SK-N-SH (cell line): ENCODE data around the gene HSD11B2. TPM values are rescaled to one million over a fixed set of nuclear protein-coding genes. Genes with fewer than 3 reads are reported as not detected.

ENCODE experiments used
- CTCF ChIA-PET: fragments of 300-600, 350-600 bp; formaldehyde crosslinking; extraction: SDS; loops from one replicate; lab custom pipeline; 2021; lab: Yijun Ruan, JAX
- POLR2A ChIA-PET: fragments of 350-600 bp; sonication (Branson Sonifier 250); formaldehyde crosslinking; extraction: SDS; loops from one replicate; lab custom pipeline; 2020; ENCODE audit warnings: antibody characterized with exemption, inconsistent platforms; lab: Yijun Ruan, JAX
- DNase-seq: peaks from one replicate; pipeline ENCODE4 v3.0.0; 2012
- H2AFZ ChIP-seq: fragments of 200-600 bp; sonication (generic); 2 replicates; pipeline ENCODE4 v1.8.1; 2016; ENCODE audit warnings: antibody characterized with exemption, mild to moderate bottlenecking, low read depth
- H3F3A ChIP-seq: fragments of 200-600 bp; sonication (generic); replicated peaks from 2 replicates; pipeline ENCODE3; 2016; ENCODE audit warnings: antibody characterized with exemption, mild to moderate bottlenecking; ENCODE audit not compliant: insufficient read depth
- H3K27ac ChIP-seq, 2 experiments: fragments of 200-500 bp in 1 of 2; fragments of 200-600 bp in 1 of 2; sonication (Bioruptor generic) in 1 of 2; sonication (generic), shearing (Covaris generic) in 1 of 2; 2 replicates each; pipeline versions ENCODE4 v1.5.1 to v1.6.1; 2014 to 2016; ENCODE audit warnings: low read depth in 2 of 2, inconsistent platforms in 1 of 2, low read length in 1 of 2, mild to moderate bottlenecking in 1 of 2, mixed read lengths in 1 of 2
- H3K27me3 ChIP-seq: fragments of 200-600 bp; sonication (generic), shearing (Covaris generic); 2 replicates; pipeline ENCODE4 v1.6.1; 2016; ENCODE audit warnings: mixed run types; ENCODE audit not compliant: insufficient read depth
- H3K36me3 ChIP-seq, 2 experiments: fragments of 200-500 bp in 1 of 2; fragments of 200-600 bp in 1 of 2; sonication (Bioruptor generic) in 1 of 2; sonication (generic) in 1 of 2; replicated peaks in 1 of 2; 2 replicates each; pipeline versions ENCODE3 to v1.5.1; 2014 to 2016; ENCODE audit warnings: low read length in 1 of 2, mild to moderate bottlenecking in 1 of 2; ENCODE audit not compliant: insufficient read depth in 2 of 2, control insufficient read depth in 1 of 2
- H3K4me1 ChIP-seq, 2 experiments: fragments of 200-500 bp in 1 of 2; fragments of 200-600 bp in 1 of 2; sonication (Bioruptor generic) in 1 of 2; sonication (generic), shearing (Covaris generic) in 1 of 2; 2 replicates each; pipeline versions ENCODE4 v1.5.1 to v1.6.1; 2014 to 2016; ENCODE audit warnings: low read depth in 1 of 2, low read length in 1 of 2, mixed run types in 1 of 2; ENCODE audit not compliant: insufficient read depth in 2 of 2, control insufficient read depth in 1 of 2
- H3K4me2 ChIP-seq: fragments of 200-600 bp; sonication (generic), shearing (Covaris generic); 2 replicates; pipeline ENCODE4 v1.6.1; 2017; ENCODE audit warnings: mixed run types
- H3K4me3 ChIP-seq, 2 experiments: fragments of 200-500 bp in 1 of 2; fragments of 200-600 bp in 1 of 2; sonication (Bioruptor generic) in 1 of 2; sonication (generic), shearing (Covaris generic) in 1 of 2; 2 replicates each; pipeline versions ENCODE4 v1.5.1 to v1.8.1; 2014 to 2016; ENCODE audit warnings: low read depth in 2 of 2, inconsistent platforms in 1 of 2, low read length in 1 of 2, mild to moderate bottlenecking in 1 of 2, mixed read lengths in 1 of 2, moderate library complexity in 1 of 2
- H3K79me2 ChIP-seq: fragments of 200-600 bp; sonication (generic); 2 replicates; pipeline ENCODE4 v1.8.1; 2017; ENCODE audit warnings: mild to moderate bottlenecking; ENCODE audit not compliant: insufficient read depth
- H3K9ac ChIP-seq: fragments of 200-600 bp; sonication (generic); 2 replicates; pipeline ENCODE4 v1.6.1; 2017; ENCODE audit warnings: mixed run types
- H3K9me2 ChIP-seq: fragments of 200-600 bp; sonication (generic); 2 replicates; pipeline ENCODE4 v1.6.1; 2017; ENCODE audit warnings: mixed run types
- H3K9me3 ChIP-seq: fragments of 200-600 bp; sonication (generic); 2 replicates; pipeline ENCODE4 v1.6.1; 2017; ENCODE audit warnings: mixed run types, mild to moderate bottlenecking, moderate library complexity
- H4K20me1 ChIP-seq: fragments of 200-600 bp; sonication (generic); 2 replicates; pipeline ENCODE4 v1.6.1; 2017; ENCODE audit warnings: mild to moderate bottlenecking, mixed run types; ENCODE audit not compliant: insufficient read depth
- EZH2phosphoT487 ChIP-seq: fragments of 200-600 bp; sonication (generic); IDR thresholded peaks from 2 replicates; pipeline ENCODE4 v1.6.1; 2017; ENCODE audit warnings: low read depth, mixed run types, mild to moderate bottlenecking, antibody characterized with exemption, moderate library complexity, borderline replicate concordance
- NFIC ChIP-seq: IDR thresholded peaks from 2 replicates; pipeline ENCODE4 v1.4.0; 2012; ENCODE audit warnings: borderline replicate concordance
- POLR2AphosphoS5 ChIP-seq: IDR thresholded peaks from 2 replicates; pipeline ENCODE4 v1.6.1; 2012; ENCODE audit warnings: low read depth, low read length
- RAD21 ChIP-seq: IDR thresholded peaks from 2 replicates; pipeline ENCODE4 v1.6.1; 2012; ENCODE audit warnings: mild to moderate bottlenecking, low read length
- RCOR1 ChIP-seq: fragments of 150-350 bp; IDR thresholded peaks from 2 replicates; pipeline ENCODE4 v1.6.1; 2017; ENCODE audit warnings: antibody characterized with exemption, low read length
- WGBS: methylation state at CpG from one replicate; pipeline ENCODE4 v1.1.6; 2017; ENCODE audit warnings: low lambda C conversion rate; 5-methylcytosine and 5-hydroxymethylcytosine counted together
- polyA plus RNA-seq, 3 experiments: library from polyadenylated mRNA; depleted of rRNA; stranded (reverse); fragments of >200 nt; gene quantifications; 2 replicates each; pipeline ENCODE4 v1.2.3, GENCODE V29; 2012
- TF ChIP-seq, protein P1 (sequence below): IDR thresholded peaks from 2 replicates; pipeline ENCODE4 v1.6.1; 2012; ENCODE audit warnings: mild to moderate bottlenecking, low read depth, low read length, moderate library complexity
- TF ChIP-seq, protein P2 (sequence below): IDR thresholded peaks from 2 replicates; pipeline ENCODE4 v1.4.0; 2012; ENCODE audit warnings: low read depth, borderline replicate concordance
- TF ChIP-seq, protein P3 (sequence below): IDR thresholded peaks from 2 replicates; pipeline ENCODE4 v1.4.0; 2012; ENCODE audit warnings: low read depth
- TF ChIP-seq, protein P4 (sequence below): fragments of 200-600 bp; sonication (generic); IDR thresholded peaks from 2 replicates; pipeline ENCODE4 v1.6.1; 2017; ENCODE audit warnings: antibody characterized with exemption, mild to moderate bottlenecking, moderate library complexity

The HSD11B2 gene
- polyA plus RNA-seq, 1 of the 3 experiments (the other 2 are of a cell fraction), result 0.23 TPM

DNA sequence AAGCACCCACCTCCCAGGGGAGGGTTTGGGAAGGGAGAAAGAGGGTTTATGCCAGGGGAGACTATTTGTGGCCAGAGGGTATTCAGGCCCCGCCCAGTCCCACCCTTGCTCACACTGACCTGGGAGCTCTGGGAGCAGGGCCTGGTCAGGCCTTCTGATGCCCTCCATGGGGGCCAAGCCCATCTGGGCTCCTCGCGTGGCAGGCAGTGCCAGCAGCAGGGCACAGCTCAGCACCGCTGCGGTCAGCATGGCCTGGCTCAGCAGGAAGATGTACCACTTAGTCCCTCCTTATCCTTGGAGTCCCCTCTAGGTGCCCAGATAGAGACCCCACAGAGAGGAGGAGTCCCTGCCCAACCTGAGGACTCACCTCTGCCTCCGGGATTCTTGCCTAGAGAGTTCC, 52.2 kb downstream of the HSD11B2 start, which contains the start of gene AGRP:
AGRP (minus strand) TSS at position 398 of the 400 bp plus-strand sequence; CDS start at position 249, 149 bp downstream.
- peaks cover 45% of the 10 kb centered on the region for H3K79me2 ChIP-seq
- peaks cover 6 to 19% of the 10 kb centered on the region in 2 experiments; a peak in 1 of 4 replicates for H3K4me1 ChIP-seq
- peaks cover 5% of the 10 kb centered on the region for H3F3A ChIP-seq
- H3K36me3 ChIP-seq, result peaks cover 0 to 3% of the 10 kb centered on the region in 2 experiments
- peaks cover 11% of the 10 kb centered on the region for H4K20me1 ChIP-seq
- peak within 1 kb of the TSS; percentile 80 to 100 for H3K4me3 ChIP-seq
- H3K9me3 ChIP-seq, result no peaks in the 10 kb centered on the region
- DNase-seq, result no peak
- CTCF ChIA-PET, result interaction anchor here (1.5 to 2.9 kb wide), 5 partner anchors 9 to 161 kb away, joined by 5 to 45 read pairs (median 18); partner anchors contain the start of gene CARMIL2
- WGBS, result 100% methylated on average over 2 of the region's 6 CpGs
- H3K9me2 ChIP-seq, result no peaks in the 10 kb centered on the region
- POLR2A ChIA-PET, result no interaction called here
- peak within 1 kb of the TSS in 1 of 2 experiments; percentile 91; a peak in 3 of 4 replicates for H3K27ac ChIP-seq
- TF ChIP-seq, protein P1, sequence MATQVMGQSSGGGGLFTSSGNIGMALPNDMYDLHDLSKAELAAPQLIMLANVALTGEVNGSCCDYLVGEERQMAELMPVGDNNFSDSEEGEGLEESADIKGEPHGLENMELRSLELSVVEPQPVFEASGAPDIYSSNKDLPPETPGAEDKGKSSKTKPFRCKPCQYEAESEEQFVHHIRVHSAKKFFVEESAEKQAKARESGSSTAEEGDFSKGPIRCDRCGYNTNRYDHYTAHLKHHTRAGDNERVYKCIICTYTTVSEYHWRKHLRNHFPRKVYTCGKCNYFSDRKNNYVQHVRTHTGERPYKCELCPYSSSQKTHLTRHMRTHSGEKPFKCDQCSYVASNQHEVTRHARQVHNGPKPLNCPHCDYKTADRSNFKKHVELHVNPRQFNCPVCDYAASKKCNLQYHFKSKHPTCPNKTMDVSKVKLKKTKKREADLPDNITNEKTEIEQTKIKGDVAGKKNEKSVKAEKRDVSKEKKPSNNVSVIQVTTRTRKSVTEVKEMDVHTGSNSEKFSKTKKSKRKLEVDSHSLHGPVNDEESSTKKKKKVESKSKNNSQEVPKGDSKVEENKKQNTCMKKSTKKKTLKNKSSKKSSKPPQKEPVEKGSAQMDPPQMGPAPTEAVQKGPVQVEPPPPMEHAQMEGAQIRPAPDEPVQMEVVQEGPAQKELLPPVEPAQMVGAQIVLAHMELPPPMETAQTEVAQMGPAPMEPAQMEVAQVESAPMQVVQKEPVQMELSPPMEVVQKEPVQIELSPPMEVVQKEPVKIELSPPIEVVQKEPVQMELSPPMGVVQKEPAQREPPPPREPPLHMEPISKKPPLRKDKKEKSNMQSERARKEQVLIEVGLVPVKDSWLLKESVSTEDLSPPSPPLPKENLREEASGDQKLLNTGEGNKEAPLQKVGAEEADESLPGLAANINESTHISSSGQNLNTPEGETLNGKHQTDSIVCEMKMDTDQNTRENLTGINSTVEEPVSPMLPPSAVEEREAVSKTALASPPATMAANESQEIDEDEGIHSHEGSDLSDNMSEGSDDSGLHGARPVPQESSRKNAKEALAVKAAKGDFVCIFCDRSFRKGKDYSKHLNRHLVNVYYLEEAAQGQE, result no peak
- TF ChIP-seq EZH2phosphoT487, result no peak
- TF ChIP-seq, protein P2, sequence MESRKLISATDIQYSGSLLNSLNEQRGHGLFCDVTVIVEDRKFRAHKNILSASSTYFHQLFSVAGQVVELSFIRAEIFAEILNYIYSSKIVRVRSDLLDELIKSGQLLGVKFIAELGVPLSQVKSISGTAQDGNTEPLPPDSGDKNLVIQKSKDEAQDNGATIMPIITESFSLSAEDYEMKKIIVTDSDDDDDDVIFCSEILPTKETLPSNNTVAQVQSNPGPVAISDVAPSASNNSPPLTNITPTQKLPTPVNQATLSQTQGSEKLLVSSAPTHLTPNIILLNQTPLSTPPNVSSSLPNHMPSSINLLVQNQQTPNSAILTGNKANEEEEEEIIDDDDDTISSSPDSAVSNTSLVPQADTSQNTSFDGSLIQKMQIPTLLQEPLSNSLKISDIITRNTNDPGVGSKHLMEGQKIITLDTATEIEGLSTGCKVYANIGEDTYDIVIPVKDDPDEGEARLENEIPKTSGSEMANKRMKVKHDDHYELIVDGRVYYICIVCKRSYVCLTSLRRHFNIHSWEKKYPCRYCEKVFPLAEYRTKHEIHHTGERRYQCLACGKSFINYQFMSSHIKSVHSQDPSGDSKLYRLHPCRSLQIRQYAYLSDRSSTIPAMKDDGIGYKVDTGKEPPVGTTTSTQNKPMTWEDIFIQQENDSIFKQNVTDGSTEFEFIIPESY, result no peak
- H3K27me3 ChIP-seq, result no peaks in the 10 kb centered on the region
- peak within 1 kb of the TSS; percentile 70 for H3K9ac ChIP-seq
- H2AFZ ChIP-seq, result peak within 1 kb of the TSS; percentile 91; the same call in 1 of the 2 replicates
- peak within 1 kb of the TSS; percentile 85 for H3K4me2 ChIP-seq

DNA sequence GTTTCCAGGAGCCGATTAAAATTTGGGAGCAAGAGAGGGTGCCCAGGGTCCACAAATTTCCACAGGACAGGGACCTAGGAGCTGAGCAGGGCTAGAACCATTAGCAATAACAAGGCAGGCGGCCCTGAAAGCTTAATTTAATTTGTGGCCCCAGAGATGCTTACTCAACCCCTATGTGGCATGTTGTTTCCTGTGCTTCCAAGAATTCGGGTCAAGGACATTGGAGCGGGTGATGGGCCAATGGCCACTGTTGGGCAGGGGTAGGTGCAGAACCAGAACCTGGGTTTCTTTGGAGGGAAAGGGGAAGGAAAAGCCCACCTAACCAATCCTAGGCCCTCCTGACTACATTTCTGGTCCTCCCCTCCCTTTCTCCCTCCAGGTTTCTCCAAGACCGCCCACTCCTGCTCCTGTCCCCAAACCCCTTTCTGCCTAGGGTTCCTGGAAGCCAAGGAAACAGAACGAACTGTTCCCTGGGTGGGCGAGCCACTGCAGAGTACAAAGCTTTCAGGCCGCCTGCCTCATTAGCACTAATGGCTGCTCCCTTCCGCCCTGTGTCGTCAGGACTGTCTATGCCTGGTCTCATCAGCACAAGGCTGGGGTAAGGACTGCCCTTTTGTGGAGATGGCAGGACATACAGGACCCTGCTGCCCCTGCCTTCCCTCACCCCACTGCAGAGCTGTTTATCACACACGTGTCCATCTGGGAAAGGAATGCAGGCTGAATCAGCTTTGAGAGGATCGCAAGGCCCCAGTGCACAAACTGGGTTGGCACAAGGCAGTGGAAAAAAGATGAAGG, 53.0 kb downstream of the HSD11B2 start:
- Histone ChIP-seq H3K27ac (no peak overlapping the region), H3F3A (peaks cover 5% of the 10 kb centered on the region), H3K9ac (no peak overlapping the region), H2AFZ (no peak overlapping the region), H4K20me1 (peaks cover 6% of the 10 kb centered on the region), H3K4me1 (peaks cover 6 to 19% of the 10 kb centered on the region in 2 experiments; a peak in 1 of 4 replicates), H3K4me3 (no peak overlapping the region), H3K9me3 (no peaks in the 10 kb centered on the region), H3K9me2 (no peaks in the 10 kb centered on the region), H3K4me2 (no peak overlapping the region), H3K79me2 (peaks cover 38% of the 10 kb centered on the region), H3K36me3 (peaks cover 0 to 3% of the 10 kb centered on the region in 2 experiments), H3K27me3 (no peaks in the 10 kb centered on the region)
- 88% methylated on average over 12 of the region's 12 CpGs for WGBS
- TF ChIP-seq, protein P3, sequence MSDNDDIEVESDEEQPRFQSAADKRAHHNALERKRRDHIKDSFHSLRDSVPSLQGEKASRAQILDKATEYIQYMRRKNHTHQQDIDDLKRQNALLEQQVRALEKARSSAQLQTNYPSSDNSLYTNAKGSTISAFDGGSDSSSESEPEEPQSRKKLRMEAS, result no peak
- TF ChIP-seq, protein P4, sequence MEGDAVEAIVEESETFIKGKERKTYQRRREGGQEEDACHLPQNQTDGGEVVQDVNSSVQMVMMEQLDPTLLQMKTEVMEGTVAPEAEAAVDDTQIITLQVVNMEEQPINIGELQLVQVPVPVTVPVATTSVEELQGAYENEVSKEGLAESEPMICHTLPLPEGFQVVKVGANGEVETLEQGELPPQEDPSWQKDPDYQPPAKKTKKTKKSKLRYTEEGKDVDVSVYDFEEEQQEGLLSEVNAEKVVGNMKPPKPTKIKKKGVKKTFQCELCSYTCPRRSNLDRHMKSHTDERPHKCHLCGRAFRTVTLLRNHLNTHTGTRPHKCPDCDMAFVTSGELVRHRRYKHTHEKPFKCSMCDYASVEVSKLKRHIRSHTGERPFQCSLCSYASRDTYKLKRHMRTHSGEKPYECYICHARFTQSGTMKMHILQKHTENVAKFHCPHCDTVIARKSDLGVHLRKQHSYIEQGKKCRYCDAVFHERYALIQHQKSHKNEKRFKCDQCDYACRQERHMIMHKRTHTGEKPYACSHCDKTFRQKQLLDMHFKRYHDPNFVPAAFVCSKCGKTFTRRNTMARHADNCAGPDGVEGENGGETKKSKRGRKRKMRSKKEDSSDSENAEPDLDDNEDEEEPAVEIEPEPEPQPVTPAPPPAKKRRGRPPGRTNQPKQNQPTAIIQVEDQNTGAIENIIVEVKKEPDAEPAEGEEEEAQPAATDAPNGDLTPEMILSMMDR, result no peak
- TF ChIP-seq RCOR1 (no peak), RAD21 (no peak), NFIC (no peak), POLR2AphosphoS5 (no peak)
- no peak for DNase-seq
- ChIA-PET CTCF (interaction anchor here (0.9 to 7.4 kb wide), 4 partner anchors 32 to 161 kb away, joined by 3 to 57 read pairs (median 8); partner anchors contain the start of gene CARMIL2), POLR2A (no interaction called here)
